Transverse colon (tissue), 4 donors: ENCODE data around the gene PLEKHA3.

ENCODE experiments used
- CTCF ChIP-seq, 5 experiments: fragments of 200-600 bp in 3 of 5; fragments of 450-650 bp in 2 of 5; sonication (generic) in 3 of 5; IDR thresholded peaks; 1 replicate in 2 of 5; 2 replicates in 3 of 5; pipeline ENCODE4 v1.5.1; 2016 to 2017; ENCODE audit warnings: antibody characterized with exemption in 5 of 5, inconsistent platforms in 3 of 5, mild to moderate bottlenecking in 2 of 5, moderate library complexity in 1 of 5
- EP300 ChIP-seq: sonication (generic); formaldehyde crosslinking; IDR thresholded peaks from one replicate; pipeline ENCODE4 v1.6.1; 2017; ENCODE audit warnings: antibody characterized with exemption, low read depth
- POLR2A ChIP-seq: fragments of 450-650 bp; IDR thresholded peaks from one replicate; pipeline ENCODE4 v1.6.1; 2016; ENCODE audit warnings: antibody characterized with exemption, mild to moderate bottlenecking, moderate library complexity
- POLR2AphosphoS5 ChIP-seq, 3 donors: sonication (generic); formaldehyde crosslinking; IDR thresholded peaks; one replicate each; pipeline ENCODE4 v1.6.1; 2016; ENCODE audit warnings: antibody characterized with exemption in 3 of 3

- TF ChIP-seq CTCF (IDR thresholded peaks at IDR 0.05) (no peak), POLR2A (no peak), EP300 (no peak), POLR2AphosphoS5 (IDR thresholded peaks at IDR 0.05) (no peak)
Observed at GRCh38 chr2:178512484-178512883, 32.2 kb downstream of the PLEKHA3 start.
